Stimulated activated CD4-positive, alpha-beta T cell treated with anti-CD3 and anti-CD28 coated beads, Interleukin-4, amount 100 ng/mL, for 4 hours (primary cell): ENCODE measurements around the gene CTSE.

Source experiments
- DNase-seq, 2 experiments: peaks; one replicate each; pipeline ENCODE4 v3.0.0-alpha.2; 2020

CTSE gene

GRCh38 chr1:205989786-205990185 lies 33.9 kb downstream of the CTSE start:
- DNase-seq: no peak

DNA sequence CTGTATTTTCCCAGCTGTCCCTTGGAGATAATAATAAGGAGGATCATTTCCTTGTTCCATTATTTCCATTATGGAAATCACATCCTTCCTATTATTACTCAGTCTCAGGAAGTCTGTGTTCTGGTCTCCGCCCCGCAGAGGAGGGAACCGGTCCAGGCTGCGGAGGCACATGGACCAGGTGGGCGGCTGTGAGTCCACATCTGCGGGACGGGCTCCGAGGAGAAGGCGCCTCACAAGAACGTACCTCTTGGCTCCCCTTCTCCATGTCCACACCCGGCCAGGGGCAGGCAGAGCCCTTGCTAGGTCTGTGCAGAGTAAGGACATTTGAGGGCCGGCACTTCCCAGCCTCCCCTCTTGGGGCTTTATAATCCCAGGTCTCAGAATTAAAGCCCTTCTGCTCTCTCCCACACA lies 35.1 kb downstream of the CTSE start:
- no peak for DNase-seq

DNA sequence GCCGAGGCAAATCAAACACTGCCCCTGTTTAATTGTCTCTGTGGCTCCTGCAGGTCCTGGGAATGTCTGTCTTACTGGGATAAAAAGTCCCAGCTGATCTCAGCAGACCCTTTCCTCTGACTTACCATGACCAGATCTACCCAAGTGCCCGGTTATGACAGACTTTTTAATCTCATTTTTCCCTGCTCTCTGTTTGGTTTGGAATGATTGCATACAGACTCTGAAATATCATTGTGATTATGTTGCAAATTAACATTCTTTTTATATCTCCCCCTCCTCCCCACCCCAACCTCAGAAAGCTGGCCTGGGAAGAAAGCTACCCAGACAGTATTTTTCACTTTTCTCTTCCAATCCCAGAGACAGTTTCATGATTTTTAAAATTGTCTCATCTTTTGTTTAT lies 36.8 kb downstream of the CTSE start:
- no peak for DNase-seq

GRCh38 chr1:205986292-205986691 lies 37.4 kb downstream of the CTSE start:
- DNase-seq: no peak

GRCh38 chr1:205985330-205986005 lies 38.2 kb downstream of the CTSE start:
- DNase-seq: no peak

GRCh38 chr1:205983925-205984725 lies 39.6 kb downstream of the CTSE start:
- no peak for DNase-seq

- no peak for DNase-seq
Observed at GRCh38 chr1:205981257-205981656, 42.4 kb downstream of the CTSE start.

DNA sequence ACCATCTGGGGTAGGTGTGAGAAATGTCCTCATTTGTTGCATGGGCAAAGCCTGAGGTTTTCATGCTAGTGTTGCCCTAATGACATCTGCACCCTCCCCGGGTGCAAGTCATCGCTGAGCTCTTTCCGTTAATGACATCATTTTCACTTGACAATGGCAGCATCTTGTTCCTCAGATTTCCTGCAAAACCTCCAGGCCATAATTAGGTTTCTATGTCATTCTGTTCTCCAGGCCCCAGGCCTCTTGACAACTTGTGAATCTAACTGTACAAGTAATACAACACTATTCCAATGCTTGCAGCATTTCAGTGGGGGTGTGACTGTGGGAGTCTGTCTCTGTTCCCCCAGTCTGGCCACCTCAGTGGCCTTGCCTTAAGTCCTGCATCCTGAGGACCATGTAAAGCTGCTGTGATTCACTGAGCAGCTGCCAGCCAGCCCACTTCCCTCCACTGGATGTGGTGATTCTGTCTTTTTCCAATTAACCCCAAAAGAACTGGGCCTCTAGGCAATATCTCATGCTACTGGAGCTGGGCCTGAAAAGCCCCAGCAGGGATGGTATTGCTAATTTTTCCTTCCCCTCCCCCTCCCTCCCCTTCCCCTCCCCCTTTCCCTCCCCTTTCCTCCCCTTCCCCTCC lies 43.3 kb downstream of the CTSE start:
- no peak for DNase-seq

GRCh38 chr1:205979301-205979700 lies 44.4 kb downstream of the CTSE start:
- no peak for DNase-seq

GRCh38 chr1:205978676-205979075 lies 45.0 kb downstream of the CTSE start:
- no peak for DNase-seq

DNA sequence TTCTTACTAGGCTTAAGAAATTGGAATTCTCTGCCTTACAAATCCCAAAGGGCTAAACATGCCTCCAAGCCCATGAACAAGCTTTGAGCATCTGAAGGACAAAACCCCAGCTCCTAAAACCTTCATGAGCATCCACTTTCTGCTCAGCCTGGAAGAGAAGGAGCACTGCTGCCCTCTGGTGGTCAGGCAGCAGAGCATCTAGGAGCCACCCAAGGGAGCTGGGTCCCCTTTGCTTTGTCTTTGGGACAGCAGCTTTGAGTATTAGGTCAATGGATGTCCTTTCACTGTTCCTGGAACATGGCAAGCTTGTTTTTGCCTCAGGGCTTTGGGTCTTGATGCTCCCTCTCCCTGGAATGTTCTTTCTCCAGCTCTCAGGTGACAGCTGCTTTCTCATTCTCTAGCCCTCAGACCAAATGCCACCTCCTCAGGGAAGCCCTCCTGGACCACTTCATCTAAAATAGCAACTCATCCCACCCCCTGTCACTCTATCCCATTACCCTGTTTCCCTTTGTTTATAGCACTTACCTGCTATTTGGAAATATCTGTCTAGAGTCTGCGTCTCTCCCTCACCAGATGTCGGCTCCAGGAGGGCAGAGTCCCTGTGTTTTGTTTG lies 46.2 kb downstream of the CTSE start:
- DNase-seq: peak; percentile 61 to 77

GRCh38 chr1:205976708-205977401 lies 46.8 kb downstream of the CTSE start:
- DNase-seq: no peak

DNA sequence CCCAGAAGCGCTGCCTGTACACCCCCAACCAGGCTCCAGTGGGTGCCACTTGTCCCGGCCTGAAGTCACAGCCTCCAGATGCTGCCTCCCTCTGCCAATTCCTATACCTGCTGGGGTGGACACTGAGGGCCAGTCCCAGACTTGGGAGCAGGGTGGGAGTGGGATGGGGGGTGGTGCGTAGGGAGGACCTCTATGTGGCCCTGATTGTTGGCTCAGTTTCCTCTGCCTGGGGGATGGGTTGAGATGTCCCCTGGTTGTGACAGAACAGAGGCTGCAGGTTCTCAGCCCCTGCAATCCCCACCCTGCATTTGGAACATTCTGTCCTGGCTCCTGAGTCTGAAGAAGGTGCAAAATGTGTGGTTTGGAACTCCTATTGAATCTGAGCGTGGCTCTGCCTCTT lies 47.7 kb downstream of the CTSE start:
- no peak for DNase-seq

GRCh38 chr1:205975387-205975998 lies 48.2 kb downstream of the CTSE start:
- DNase-seq: no peak

GRCh38 chr1:205974712-205975111 lies 49.0 kb downstream of the CTSE start:
- DNase-seq: no peak

DNA sequence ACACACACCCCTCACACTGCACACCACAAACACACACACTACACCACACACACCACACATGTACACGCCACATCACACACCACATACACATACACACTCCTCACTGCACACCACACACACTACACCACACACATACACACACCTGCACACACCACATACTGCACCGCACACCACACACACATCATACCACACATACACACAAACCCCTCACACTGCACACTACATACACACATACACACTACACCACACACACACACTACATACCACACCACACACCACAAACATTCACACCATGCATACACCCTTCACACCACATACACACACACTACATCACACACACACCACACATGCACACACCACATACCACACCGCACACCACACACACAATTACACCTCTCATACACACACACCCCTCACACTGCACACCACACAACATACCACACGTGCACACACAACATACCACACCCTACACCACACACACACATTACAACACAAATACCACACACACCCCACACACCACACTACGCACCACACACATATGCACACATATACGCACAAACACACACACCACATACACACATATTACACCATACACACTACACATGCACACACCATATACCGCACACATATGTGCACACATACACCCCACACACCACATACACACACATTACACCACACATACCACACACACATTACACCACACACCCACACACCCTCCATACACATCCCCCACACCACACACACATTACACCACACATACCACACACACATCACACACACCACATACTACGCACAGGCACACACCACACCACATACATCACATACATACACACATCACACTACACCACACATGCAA lies 50.1 kb downstream of the CTSE start:
- DNase-seq: no peak

DNA sequence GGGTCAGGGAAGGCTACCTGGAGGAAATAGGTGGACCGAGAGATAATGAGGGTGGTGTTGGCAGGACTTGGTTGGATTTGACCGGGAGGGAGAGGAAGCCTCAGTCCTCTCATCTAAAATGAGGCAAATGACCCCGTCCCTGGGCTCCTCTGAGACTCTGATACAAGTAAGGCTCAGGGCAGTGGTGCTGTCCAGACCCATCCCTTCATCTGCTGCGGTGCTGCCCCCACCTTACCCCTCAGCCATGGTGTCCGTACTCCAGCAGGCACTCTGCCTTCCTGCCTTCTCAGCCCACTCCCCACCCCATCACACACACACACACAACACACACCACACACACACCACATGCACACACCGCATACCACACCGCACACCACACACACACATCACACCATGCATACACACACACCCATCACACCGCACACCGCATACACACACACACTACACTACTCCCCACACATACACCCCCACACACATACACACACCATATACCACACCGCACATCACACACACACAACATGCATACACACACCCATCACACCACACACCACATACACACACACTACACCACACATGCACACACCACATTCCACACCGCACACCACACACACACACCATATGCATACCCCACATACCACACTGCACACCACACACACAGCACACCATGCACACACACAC lies 51.1 kb downstream of the CTSE start:
- no peak for DNase-seq

GRCh38 chr1:205972081-205972480 lies 51.6 kb downstream of the CTSE start:
- no peak for DNase-seq

DNA sequence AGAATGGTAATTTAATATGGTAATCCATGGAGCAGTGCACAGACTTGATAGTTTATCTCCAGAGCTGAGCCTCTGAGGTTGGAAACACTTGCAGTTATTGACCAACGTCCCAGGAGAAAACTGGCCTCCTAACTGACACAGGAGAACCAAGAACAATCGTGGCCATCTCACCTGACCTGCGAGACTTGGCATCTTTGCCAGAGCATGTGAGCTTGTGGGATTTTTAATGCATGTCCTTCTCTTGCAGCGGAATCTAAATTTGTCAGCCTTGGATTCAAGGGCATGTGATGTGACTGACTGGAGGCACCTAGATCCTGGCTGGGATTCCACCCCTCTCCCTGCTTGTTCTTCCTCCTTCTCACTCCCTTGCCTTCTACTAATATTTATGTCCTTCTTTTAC lies 52.6 kb downstream of the CTSE start:
- DNase-seq: no peak

DNA sequence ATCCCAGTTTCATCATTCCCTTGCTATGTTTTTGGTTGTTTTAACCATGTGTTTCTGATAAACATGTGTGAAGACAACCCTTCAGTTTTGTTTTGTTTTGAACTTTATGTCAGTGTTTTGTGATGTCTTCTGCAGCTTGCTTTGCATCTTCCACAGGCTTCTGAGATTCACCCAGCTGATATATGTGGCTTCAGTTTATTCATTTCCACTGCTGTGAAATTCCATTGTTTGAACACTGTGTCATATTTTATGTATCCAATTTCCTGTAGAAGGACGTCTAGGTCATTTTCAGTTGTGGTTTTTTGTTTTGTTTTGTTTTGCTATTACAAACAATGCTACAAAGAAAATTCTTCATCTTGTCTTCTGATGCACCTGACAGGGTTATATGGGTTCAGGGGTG lies 53.2 kb downstream of the CTSE start:
- DNase-seq: no peak

DNA sequence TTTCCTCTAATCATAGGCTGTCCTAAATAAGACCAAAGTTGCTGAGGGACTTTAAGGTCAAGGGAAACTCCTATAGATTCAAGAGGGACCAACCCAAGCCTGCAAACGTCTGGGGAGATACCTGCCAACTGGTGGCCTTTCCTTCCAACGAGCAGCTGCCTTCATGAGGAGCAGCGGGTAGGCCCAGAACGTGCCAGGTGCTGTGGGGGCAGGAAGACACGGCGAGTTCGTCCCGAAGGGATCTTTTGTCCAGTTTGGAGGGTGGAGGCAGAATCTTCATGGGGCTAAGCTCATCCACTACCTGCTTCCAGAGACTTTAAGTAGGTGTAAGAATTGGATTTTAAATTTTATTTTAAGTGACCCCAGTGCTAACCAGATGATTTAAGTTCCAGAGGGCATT lies 54.5 kb downstream of the CTSE start:
- DNase-seq: no peak
